ENCODE measurements around the gene RPL13A.
A peak's percentile ranks its signal among the peaks of the same experiment; 100 is the strongest.

GRCh38 chr19:49453013-49453756 is 34.2 kb upstream of the RPL13A start, which contains the start of gene ALDH16A1:
- TF ChIP-seq MAZ (IDR thresholded peaks at IDR 0.05; ENCODE audit: borderline replicate concordance, low read depth, low read length) (peak; percentile 9; the same call in 1 of the 2 replicates), CHD1 (IDR thresholded peaks at IDR 0.05; ENCODE audit: low read depth, low read length) (no peak), RAD21 (IDR thresholded peaks at IDR 0.05; ENCODE audit: low read length) (no peak), CTCF (conservative IDR thresholded peaks at IDR 0.05; ENCODE audit: low read depth, low read length) (no peak), POLR2A (IDR thresholded peaks at IDR 0.05; ENCODE audit: low read depth, low read length) (peak; percentile 97), FOS (IDR thresholded peaks at IDR 0.05; ENCODE audit: low read depth, low read length) (no peak), RCOR1 (IDR thresholded peaks at IDR 0.05; ENCODE audit: insufficient replicate concordance, low read length) (no peak), RFX5 (IDR thresholded peaks at IDR 0.05; ENCODE audit: low read depth, low read length) (no peak), CEBPB (IDR thresholded peaks at IDR 0.05; ENCODE audit: low read depth, low read length) (no peak), SMC3 (IDR thresholded peaks at IDR 0.05; ENCODE audit: low read depth, low read length) (no peak), MAFK (IDR thresholded peaks at IDR 0.05; ENCODE audit: low read depth, low read length) (no peak), USF2 (IDR thresholded peaks at IDR 0.05; ENCODE audit: low read depth, low read length) (peak; percentile 93)
